MM.1S (cell line): Measurements from ENCODE around the gene GPC1.

ENCODE experiments used
- DNase-seq: peaks from one replicate; pipeline ENCODE4 v3.0.0-alpha.2; 2015
- H2AFZ ChIP-seq: fragments of 300-600 bp; sonication (generic); 2 replicates; pipeline ENCODE4 v1.6.0; 2016; ENCODE audit warnings: antibody characterized with exemption, low read length
- H3F3A ChIP-seq: fragments of 300-600 bp; sonication (generic); 2 replicates; pipeline ENCODE4 v1.6.1; 2016; ENCODE audit warnings: mild to moderate bottlenecking, antibody characterized with exemption, low read length, moderate library complexity, mixed read lengths; ENCODE audit not compliant: insufficient read depth
- H3K27ac ChIP-seq: fragments of 300-600 bp; sonication (generic); 2 replicates; pipeline ENCODE4 v1.5.1; 2016; ENCODE audit warnings: mild to moderate bottlenecking, low read length
- H3K27me3 ChIP-seq: fragments of 300-600 bp; sonication (generic); replicated peaks from 2 replicates; pipeline ENCODE4 v1.6.0; 2016; ENCODE audit warnings: low read length; ENCODE audit not compliant: insufficient read depth
- H3K36me3 ChIP-seq: fragments of 300-600 bp; sonication (generic); replicated peaks from 2 replicates; pipeline ENCODE4 v1.6.1; 2016; ENCODE audit warnings: mild to moderate bottlenecking, low read length, mixed read lengths; ENCODE audit not compliant: insufficient read depth
- H3K4me1 ChIP-seq: fragments of 300-600 bp; sonication (generic); 2 replicates; pipeline ENCODE4 v1.6.1; 2016; ENCODE audit warnings: low read length, mixed read lengths
- H3K4me2 ChIP-seq: fragments of 300-600 bp; sonication (generic); 2 replicates; pipeline ENCODE4 v1.6.0; 2016; ENCODE audit warnings: low read depth, low read length
- H3K4me3 ChIP-seq: fragments of 300-600 bp; sonication (generic); 2 replicates; pipeline ENCODE4 v1.5.1; 2016; ENCODE audit warnings: low read length, mixed read lengths
- H3K79me2 ChIP-seq: fragments of 300-600 bp; sonication (generic); 2 replicates; pipeline ENCODE4 v1.6.1; 2016; ENCODE audit warnings: mixed run types, low read length, mixed read lengths
- H3K9ac ChIP-seq: fragments of 300-600 bp; sonication (generic); 2 replicates; pipeline ENCODE4 v1.6.1; 2016; ENCODE audit warnings: low read length, mixed read lengths
- H3K9me2 ChIP-seq: fragments of 300-600 bp; sonication (generic); replicated peaks from 2 replicates; pipeline ENCODE4 v1.6.1; 2016; ENCODE audit warnings: mild to moderate bottlenecking, low read length, mixed read lengths; ENCODE audit not compliant: insufficient read depth
- H3K9me3 ChIP-seq: fragments of 300-600 bp; sonication (generic); replicated peaks from 2 replicates; pipeline ENCODE4 v1.6.1; 2016; ENCODE audit warnings: mild to moderate bottlenecking, low read length, mixed read lengths; ENCODE audit not compliant: insufficient read depth
- H4K20me1 ChIP-seq: fragments of 300-600 bp; sonication (generic); 2 replicates; pipeline ENCODE4 v1.6.1; 2016; ENCODE audit warnings: mild to moderate bottlenecking, low read length, moderate library complexity, mixed read lengths; ENCODE audit not compliant: insufficient read depth
- CTCF ChIP-seq: fragments of 300-600 bp; sonication (generic); IDR thresholded peaks from 2 replicates; pipeline ENCODE4 v1.5.1; 2016; ENCODE audit warnings: antibody characterized with exemption, low read length, mixed read lengths
- EZH2 ChIP-seq: fragments of 300-600 bp; sonication (generic); optimal IDR thresholded peaks from 2 replicates; pipeline ENCODE3; 2017; ENCODE audit warnings: low read depth, mild to moderate bottlenecking, antibody characterized with exemption, low read length, mixed read lengths
- EZH2phosphoT487 ChIP-seq: fragments of 300-600 bp; sonication (generic); IDR thresholded peaks from 2 replicates; pipeline ENCODE4 v1.6.1; 2018; ENCODE audit warnings: antibody characterized with exemption, low read length

GPC1 gene

GRCh38 chr2:240427729-240428128 lies 7.7 kb upstream of the GPC1 start:
- H4K20me1 ChIP-seq = no peaks in the 10 kb centered on the region
- H3F3A ChIP-seq = peaks cover 21% of the 10 kb centered on the region
- H2AFZ ChIP-seq = no peak overlapping the region
- H3K27ac ChIP-seq = peak overlapping the region; percentile 74; the same call in 1 of the 2 replicates
- H3K9ac ChIP-seq = no peak overlapping the region; the same call in 1 of the 2 replicates
- H3K9me3 ChIP-seq = no peaks in the 10 kb centered on the region
- peaks cover 46% of the 10 kb centered on the region for H3K27me3 ChIP-seq
- H3K36me3 ChIP-seq = no peaks in the 10 kb centered on the region
- peaks cover 12% of the 10 kb centered on the region; the same call in 1 of the 2 replicates for H3K4me1 ChIP-seq
- no peak for TF ChIP-seq CTCF
- TF ChIP-seq EZH2phosphoT487 = no peak
- no peak for TF ChIP-seq EZH2
- DNase-seq = peak; percentile 61
- no peaks in the 10 kb centered on the region for H3K9me2 ChIP-seq
- H3K4me3 ChIP-seq = no peak overlapping the region
- H3K4me2 ChIP-seq = peak overlapping the region; percentile 29; the same call in 1 of the 2 replicates
- no peaks in the 10 kb centered on the region for H3K79me2 ChIP-seq

GRCh38 chr2:240428245-240428644 lies 7.2 kb upstream of the GPC1 start:
- DNase-seq = peak; percentile 37
- H4K20me1 ChIP-seq = no peaks in the 10 kb centered on the region
- TF ChIP-seq EZH2 (no peak), CTCF (no peak), EZH2phosphoT487 (no peak)
- H3K9ac ChIP-seq = no peak overlapping the region
- peaks cover 46% of the 10 kb centered on the region for H3K27me3 ChIP-seq
- H3K9me3 ChIP-seq = no peaks in the 10 kb centered on the region
- peaks cover 12% of the 10 kb centered on the region; the same call in 1 of the 2 replicates for H3K4me1 ChIP-seq
- peaks cover 21% of the 10 kb centered on the region for H3F3A ChIP-seq
- H3K36me3 ChIP-seq = no peaks in the 10 kb centered on the region
- no peaks in the 10 kb centered on the region for H3K79me2 ChIP-seq
- H2AFZ ChIP-seq = no peak overlapping the region
- H3K4me2 ChIP-seq = peak overlapping the region; percentile 29; the same call in 1 of the 2 replicates
- H3K27ac ChIP-seq = peak overlapping the region; percentile 74; the same call in 1 of the 2 replicates
- H3K9me2 ChIP-seq = no peaks in the 10 kb centered on the region
- H3K4me3 ChIP-seq = no peak overlapping the region

GRCh38 chr2:240429341-240429871 lies 6.1 kb upstream of the GPC1 start:
- DNase-seq = peak; percentile 61
- peak overlapping the region; percentile 18; the same call in 1 of the 2 replicates for H3K4me2 ChIP-seq
- no peak overlapping the region for H3K4me3 ChIP-seq
- no peaks in the 10 kb centered on the region for H4K20me1 ChIP-seq
- peaks cover 50% of the 10 kb centered on the region for H3K27me3 ChIP-seq
- H3K79me2 ChIP-seq = no peaks in the 10 kb centered on the region
- no peaks in the 10 kb centered on the region for H3K9me2 ChIP-seq
- no peak overlapping the region for H2AFZ ChIP-seq
- H3K9ac ChIP-seq = peak overlapping the region; percentile 13; the same call in 1 of the 2 replicates
- TF ChIP-seq CTCF (no peak), EZH2 (no peak), EZH2phosphoT487 (no peak)
- H3K9me3 ChIP-seq = no peaks in the 10 kb centered on the region
- peak overlapping the region; percentile 74; the same call in 1 of the 2 replicates for H3K27ac ChIP-seq
- peaks cover 12% of the 10 kb centered on the region; the same call in 1 of the 2 replicates for H3K4me1 ChIP-seq
- H3K36me3 ChIP-seq = no peaks in the 10 kb centered on the region
- peaks cover 21% of the 10 kb centered on the region for H3F3A ChIP-seq
